ENCODE results near the gene MMP13.
"Not testable (repeated sequence)": the region's sequence is repeated elsewhere in the genome, so short reads cannot be mapped to it uniquely, and the experiment has no call there.

MMP13 gene

DNA sequence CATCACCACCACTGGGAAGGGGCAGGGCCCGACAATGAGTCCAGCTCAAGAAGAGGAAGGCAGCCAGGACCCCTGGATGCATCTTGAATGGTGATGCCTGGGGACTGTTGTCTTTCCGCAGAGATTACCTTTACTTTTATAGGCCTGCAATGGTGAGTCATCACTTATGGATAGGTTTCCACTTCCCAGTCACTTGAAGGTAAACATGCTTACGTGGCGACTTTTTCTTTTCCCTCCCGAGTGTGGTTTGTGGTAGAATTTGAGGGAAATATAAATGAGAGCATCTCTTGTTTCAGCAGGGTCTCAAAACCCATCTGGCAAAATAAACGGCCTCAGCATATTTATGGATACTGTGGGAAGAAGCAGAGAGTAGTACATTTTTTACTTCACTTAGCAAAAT lies at the start of gene MMP13:
Gene MMP13 (minus strand): TSS at position 109 of the 400 bp plus-strand sequence. CDS start 27 bp downstream, at position 82.
- no peak for DNase-seq (ENCODE audit: low spot score)

- not testable (repeated sequence) for DNase-seq (ENCODE audit: low spot score)
These were observed 48.7 kb upstream of the MMP13 start for GRCh38 chr11:103004234-103004633.

DNA sequence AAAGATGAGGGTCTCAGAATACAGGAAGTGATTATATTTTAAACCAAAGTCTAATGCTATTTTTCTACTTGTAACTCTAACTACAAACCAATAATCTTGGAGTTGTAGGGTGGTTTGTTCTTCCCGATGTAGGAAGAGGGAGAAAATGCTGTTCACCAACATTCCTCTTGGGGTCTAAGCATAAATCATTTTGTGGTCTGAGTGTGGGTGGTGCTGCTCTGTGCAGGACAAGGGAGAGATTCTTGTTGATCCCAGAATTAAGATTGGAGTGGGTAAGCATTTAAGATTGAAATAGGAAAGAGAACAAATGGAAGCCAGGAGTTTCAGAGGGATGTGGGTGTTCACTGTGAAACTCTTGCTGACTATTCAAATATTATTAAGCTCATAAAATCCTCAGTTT lies 38.6 kb upstream of the MMP13 start:
- DNase-seq (ENCODE audit: low spot score): no peak

DNA sequence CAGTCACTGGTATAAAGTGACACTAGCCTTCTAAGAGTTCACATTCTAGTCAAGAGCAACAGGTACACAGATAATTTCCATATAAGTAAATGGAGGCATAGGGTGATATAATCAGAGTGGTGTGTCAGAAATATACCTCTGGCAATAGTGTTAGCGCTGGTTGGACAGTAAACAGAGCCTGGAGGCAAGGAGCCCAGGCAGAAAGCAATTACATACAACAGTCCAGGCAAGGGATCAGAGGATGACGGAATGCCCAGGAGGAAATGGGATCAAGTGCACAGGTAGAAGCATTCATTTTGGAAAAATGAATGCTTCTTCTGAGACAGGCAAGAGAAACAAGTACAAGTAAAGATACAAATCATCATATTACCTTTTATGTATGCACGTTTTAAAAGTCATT lies 36.2 kb upstream of the MMP13 start:
- no peak for DNase-seq (ENCODE audit: low spot score)

GRCh38 chr11:102990145-102990544 lies 34.6 kb upstream of the MMP13 start:
- no peak for DNase-seq (ENCODE audit: low spot score)

DNA sequence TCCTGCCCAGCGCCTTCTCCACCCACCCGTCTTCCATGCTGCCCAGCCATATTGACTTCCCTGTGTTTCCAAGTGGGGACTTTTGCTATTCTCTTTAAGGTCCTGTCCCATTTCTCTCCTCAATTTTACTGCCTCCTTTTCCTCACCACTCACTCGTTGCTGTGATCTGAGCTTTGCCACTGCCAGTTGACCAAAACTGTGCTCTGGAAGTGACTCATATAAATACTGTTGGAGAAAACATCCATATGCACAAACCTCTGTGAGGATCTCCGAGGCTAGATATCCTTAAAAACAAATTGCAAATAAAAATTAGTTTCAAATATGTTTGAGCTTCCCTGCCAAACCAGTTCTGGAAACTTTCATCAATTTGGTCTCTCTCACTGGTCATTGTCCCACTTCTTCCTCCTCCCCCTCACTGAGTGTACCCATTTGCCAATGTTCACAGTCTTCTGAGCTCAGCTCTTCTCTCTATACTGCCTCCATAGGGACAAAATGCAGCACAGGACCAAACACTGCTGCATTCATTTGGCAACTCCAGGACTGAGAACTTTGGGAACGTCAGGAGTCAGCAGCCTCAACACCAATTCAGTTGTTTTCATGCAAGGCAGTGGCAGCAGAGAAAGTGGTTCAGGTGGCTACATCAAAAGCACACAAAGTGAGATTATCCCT lies 34.0 kb upstream of the MMP13 start:
- no peak for DNase-seq (ENCODE audit: low spot score)

- DNase-seq (ENCODE audit: low spot score): no peak
These were observed 31.3 kb upstream of the MMP13 start for GRCh38 chr11:102986815-102987214.

DNA sequence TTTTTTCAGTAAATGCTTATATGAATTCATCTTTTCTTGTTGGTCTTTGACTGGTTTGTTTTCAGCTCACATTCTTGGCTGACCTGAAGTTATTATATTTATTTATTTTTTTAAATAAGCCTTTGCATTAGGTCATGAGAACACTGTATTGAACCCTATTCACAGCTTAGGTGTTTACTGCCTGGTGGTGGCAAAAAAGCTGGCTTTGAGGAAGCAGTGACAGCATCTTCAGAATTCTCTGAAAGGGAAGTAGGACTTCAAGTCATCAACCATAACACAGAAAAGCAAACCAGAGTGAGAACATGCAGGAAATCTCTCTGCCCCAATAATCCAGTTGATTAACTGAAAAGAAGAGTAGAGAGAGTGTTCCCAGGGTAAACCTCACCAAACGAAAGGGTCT lies 30.3 kb upstream of the MMP13 start:
- DNase-seq (ENCODE audit: low spot score): no peak

DNA sequence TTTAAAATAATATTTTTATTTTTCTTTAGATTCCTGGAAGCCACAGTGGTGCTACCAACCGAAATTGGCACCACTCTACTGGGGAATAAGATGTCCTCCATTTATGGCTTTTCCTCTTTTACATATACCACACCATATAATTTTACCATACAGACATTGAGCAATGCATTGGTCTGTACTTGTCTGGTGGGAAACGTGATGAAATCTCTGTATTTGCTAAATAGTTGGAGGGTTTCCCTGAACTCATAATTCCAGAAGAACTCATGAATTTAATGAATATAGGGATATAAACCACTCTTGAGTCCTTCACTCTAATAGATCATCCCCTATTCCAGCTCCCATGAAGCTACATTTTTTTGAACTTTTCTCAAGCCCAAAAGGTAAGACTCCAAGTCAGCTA lies 28.0 kb upstream of the MMP13 start:
- no peak for DNase-seq (ENCODE audit: low spot score)

- no peak for DNase-seq (ENCODE audit: low spot score)
These were observed 25.9 kb upstream of the MMP13 start for GRCh38 chr11:102981324-102981910.

GRCh38 chr11:102974552-102975280 lies 19.2 kb upstream of the MMP13 start:
- no peak for DNase-seq (ENCODE audit: low spot score)

- not testable (repeated sequence) for DNase-seq (ENCODE audit: low spot score)
These were observed 18.2 kb upstream of the MMP13 start for GRCh38 chr11:102973698-102974097.

DNA sequence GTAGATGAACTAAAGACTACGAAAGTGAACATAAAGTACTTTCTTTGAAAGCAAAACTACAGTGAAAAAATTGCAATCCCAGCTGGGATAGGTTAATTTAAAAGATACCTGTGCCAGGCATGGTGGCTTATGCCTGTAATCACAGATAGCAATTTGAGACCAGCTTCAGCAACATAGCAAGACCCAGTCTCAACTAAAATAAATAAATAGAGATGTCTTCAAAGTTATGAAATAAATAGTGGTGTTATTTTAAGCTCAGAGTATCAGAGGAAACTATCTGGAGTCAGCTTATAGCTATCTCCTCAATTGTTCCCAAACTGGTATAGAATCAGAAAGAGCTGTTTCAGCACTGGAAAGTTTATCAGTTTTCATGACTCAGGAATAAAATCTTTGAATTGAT lies 17.3 kb upstream of the MMP13 start:
- DNase-seq (ENCODE audit: low spot score): no peak

GRCh38 chr11:102971766-102972165 lies 16.2 kb upstream of the MMP13 start:
- no peak for DNase-seq (ENCODE audit: low spot score)

DNA sequence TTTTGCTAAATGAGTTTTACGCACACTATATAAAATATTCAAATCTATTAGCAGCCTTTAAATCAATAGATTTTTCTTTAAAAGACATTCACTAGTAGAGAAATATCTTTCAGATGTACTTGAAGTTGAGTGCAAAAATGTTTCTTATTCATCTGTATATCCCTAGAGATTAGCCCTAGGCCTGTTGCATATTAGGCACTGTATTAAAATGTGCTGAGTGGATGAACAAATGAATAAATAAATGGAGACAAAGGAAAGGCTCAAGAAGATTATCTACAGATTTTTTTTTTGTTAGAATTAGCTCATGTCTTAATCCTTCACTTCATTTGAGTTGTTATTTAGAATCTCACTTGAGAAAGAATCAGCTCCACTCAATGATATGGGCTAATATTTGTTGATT lies 12.0 kb upstream of the MMP13 start:
- DNase-seq (ENCODE audit: low spot score): no peak

DNA sequence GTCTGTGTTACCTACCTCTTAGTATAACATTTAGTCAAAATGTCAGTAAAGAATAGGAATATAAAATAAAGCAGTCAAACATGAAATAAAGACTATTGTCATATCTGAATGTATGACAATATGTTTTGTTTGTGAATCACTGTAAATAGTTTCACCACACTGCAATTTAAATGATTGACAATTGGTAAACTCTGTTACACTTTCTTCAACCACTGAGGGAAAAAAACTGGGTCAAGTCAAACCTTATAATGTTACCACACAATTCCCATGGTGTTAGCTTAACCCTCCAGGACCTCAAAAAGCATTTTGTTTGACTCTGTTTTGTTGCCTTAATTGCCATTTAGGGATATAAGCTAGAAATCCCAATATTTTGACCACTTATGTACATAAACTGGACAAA lies 10.5 kb upstream of the MMP13 start:
- DNase-seq (ENCODE audit: low spot score): no peak

DNA sequence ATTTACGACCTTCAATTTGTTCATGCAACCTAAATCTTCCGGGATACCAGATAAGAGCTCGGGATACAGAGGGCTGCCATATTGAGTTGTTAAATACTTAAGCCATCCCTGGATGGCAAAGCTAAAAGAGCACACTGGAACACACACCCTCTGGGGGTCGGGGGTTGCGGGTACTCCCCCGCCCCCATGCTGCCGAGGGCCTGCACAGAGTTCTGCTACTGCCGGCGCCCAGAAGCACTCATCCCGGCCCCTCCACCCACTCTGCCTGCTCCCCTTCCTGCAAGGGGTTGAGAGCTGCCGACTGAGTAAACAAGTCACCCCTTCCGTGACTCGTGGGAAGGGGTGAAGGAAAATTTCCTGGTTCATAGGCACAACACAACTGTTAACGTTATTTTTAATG lies 9.3 kb upstream of the MMP13 start:
- no peak for DNase-seq (ENCODE audit: low spot score)

- DNase-seq (ENCODE audit: low spot score): no peak
These were observed 2.4 kb upstream of the MMP13 start for GRCh38 chr11:102957953-102958352.

GRCh38 chr11:102950622-102951081 lies 4.9 kb downstream of the MMP13 start:
- DNase-seq (ENCODE audit: low spot score): no peak

GRCh38 chr11:102946237-102946636 lies 9.3 kb downstream of the MMP13 start:
- DNase-seq (ENCODE audit: low spot score): no peak

- DNase-seq (ENCODE audit: low spot score): peak; percentile 50
These were observed 14.6 kb downstream of the MMP13 start for GRCh38 chr11:102940714-102941588.

DNA sequence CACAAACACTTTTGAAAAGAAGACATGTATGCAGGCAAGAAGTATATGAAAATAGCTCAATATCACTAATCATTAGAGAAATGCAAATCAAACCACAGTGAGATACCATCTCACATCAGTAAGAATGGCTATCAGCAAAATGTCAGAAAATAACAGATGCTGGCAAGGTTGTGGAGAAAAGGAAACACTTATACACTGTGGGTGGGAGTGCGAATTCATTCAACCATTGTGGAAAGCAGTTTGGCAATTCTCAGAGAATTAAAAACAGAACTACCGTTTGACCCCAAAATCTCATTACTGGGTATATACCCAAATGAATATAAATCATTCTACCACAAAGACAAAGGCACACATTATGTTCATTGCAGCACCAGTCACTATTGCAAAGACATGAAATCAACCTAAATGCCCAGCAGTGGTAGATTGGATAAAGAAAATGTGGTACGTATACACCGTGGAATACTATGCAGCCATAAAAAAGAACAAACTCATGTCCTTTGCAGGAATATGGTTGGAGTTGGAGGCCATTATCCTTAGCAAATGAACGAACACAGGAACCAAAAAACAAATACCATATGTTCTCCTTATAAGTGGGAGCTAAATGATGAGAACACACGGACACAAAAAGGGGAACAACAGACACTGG lies 18.5 kb downstream of the MMP13 start:
- no peak for DNase-seq (ENCODE audit: low spot score)

Data from hematopoietic multipotent progenitor cell treated with erythropoietin and hydrocortisone succinate and interleukin-3 and kit ligand, for 15 days (in vitro differentiated cells).